IPS-18c (cell line): ENCODE results near the gene CCSER1.
"Not testable (repeated sequence)": the region's sequence is repeated elsewhere in the genome, so short reads cannot be mapped to it uniquely, and the experiment has no call there.

Experiments
- H3K4me3 ChIP-seq: 2 replicates; pipeline ENCODE4 v1.7.0; 2013; ENCODE audit warnings: low read depth, mild to moderate bottlenecking, low read length, moderate library complexity; ENCODE audit not compliant: insufficient read depth
- H3K9me3 ChIP-seq: one replicate; pipeline ENCODE4 v1.6.1; 2013; ENCODE audit warnings: mild to moderate bottlenecking, low read length, moderate library complexity; ENCODE audit not compliant: control insufficient read depth, insufficient read depth

The CCSER1 gene

DNA sequence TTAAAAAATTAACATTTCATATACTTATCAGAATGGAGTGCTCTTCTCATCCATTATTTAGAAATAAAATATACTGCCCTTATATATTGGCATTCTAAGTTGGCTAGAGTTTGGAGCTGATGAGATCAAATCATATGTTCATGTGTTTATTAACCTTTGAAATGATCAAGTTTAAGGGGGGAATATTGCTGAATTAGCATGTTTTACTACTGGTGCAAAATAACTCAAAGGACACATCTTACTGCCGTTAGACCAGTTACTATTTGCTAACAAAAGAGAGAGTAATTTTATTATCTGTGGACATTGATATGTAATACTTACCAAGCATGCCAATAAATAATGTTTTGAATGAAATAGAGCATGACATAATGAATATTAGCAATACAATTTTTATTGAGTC is 901.0 kb downstream of the CCSER1 start:
- Histone ChIP-seq H3K9me3 (no peaks in the 10 kb centered on the region), H3K4me3 (no peak overlapping the region)

DNA sequence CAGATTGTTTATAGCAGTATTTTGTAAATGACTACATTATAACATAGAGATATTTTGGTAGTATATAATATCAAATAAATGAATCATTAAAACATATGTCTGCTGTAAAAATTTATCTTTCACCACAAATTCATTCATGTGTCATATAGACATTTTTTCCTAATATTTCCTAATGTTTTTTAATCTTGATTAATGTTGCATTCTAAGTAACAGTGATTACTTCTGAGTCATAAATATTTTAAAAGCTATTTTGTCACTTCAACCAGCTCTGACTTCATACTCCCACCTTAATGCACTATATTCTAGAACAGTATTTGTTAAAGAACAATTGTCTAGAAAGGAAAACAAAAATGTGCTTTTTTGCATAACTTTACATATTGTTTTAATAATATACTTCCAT is 904.6 kb downstream of the CCSER1 start:
- Histone ChIP-seq H3K4me3 (no peak overlapping the region), H3K9me3 (no peaks in the 10 kb centered on the region)

DNA sequence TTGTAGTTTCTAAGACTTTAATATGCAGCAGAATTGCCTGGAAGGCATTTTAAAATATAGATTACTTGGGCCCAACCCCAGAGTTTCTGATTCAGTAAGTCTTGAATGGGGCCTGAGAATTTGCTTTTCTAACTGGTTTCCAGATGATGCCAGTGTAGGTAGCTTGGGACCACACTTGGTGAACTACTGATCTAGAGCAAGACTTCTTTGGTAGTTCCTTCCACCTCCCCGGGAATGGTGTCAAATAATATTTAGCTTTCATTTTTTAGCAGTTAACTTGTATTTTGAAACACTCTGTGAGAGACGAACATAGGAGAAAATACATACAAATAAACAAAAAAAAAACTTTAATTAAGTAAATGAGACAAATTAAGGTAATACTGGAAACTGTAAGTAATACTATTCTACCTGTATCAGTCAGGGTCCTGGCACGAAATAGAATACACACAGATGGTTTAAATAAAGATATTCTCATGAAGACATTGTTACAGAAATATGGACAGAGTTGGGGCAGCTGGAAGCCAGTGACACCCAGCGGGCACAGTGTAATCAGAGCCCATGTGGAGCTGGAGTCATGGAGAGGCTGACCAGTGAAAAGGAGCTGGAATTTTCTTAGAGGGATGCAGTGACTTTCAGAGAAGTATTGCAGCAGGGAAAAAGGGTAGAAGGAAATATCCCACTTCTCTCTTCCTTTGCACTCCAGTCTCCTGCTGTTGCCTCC is 905.7 kb downstream of the CCSER1 start:
- Histone ChIP-seq H3K4me3 (no peak overlapping the region), H3K9me3 (no peaks in the 10 kb centered on the region)

DNA sequence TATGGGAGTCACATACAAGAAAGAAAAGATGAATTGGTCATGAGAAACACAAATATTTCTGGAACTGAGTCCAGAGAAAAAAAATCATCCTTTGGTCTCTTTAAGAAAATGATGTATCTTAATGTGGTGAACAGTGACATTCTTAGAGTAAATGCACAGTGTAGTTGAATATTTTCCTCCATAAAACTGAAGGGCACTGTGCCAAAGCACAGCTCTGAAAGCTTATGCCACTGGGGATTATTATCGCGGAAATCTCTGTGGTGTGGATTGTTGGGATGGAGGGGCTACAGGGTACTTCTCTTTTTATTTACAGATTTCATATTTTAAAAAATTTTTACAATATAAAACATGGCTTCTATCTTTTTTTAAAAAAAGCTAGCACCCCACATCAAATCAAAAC is 908.1 kb downstream of the CCSER1 start:
- H3K4me3 ChIP-seq: no peak overlapping the region

DNA sequence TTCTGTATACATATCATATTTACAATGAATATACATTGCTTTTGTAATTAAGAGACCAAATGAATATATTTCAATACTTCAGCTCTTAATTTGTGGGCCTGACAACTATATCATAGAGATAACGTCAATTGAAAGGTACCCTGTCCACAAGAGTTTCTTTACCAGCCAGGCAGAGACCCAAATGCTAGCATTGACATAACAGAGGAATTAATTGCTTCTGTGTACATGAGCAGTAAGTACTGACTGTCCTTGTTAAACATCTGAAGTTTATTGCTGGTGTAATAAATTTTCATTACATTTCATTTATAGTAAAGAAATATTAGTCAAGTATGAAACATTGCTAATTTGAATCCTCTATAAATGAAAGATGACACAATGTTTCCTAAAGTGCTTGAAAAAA is 910.8 kb downstream of the CCSER1 start:
- H3K9me3 ChIP-seq: no peaks in the 10 kb centered on the region
- no peak overlapping the region for H3K4me3 ChIP-seq

More for the DNA sequence above, 908.1 kb downstream of the CCSER1 start:
- no peaks in the 10 kb centered on the region for H3K9me3 ChIP-seq

DNA sequence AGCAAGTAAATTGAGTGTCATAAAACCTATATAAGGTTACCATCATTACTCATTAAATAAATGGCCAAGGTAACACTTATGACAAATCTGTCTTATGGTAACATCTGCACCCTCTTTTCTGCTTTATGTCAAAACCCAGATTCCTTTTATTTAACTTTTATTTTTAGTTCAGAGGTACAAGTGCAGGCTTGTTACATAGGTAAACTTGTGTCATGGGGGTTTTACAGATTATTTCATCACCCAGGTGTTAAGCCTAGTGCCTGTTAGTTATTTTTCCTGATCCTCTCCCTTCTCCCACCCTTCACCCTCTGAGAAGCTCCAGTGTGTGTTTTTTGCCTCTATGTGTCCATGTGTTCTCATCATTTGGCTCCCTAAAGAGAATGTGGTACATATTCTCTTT is 930.7 kb downstream of the CCSER1 start:
- H3K9me3 ChIP-seq: no peaks in the 10 kb centered on the region
- no peak overlapping the region for H3K4me3 ChIP-seq

DNA sequence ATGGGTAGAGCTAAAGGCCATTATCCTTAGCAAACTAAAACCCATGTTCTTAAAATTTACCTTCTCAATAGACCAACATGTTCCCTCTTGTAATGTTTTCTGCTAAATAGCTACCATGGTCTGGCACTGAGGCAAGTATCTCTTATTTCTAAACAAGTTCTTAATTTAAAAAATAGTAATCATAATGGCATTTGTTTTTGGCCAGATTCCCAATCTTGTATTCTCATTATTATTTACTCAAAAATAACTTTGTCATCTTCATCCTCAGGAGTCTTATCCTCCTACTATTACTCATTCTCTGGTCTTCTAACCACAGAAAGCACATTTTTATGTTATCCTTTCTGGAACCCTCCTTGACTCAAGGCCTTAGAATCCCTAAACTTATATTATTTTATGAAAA is 931.2 kb downstream of the CCSER1 start:
- no peaks in the 10 kb centered on the region for H3K9me3 ChIP-seq
- no peak overlapping the region for H3K4me3 ChIP-seq

DNA sequence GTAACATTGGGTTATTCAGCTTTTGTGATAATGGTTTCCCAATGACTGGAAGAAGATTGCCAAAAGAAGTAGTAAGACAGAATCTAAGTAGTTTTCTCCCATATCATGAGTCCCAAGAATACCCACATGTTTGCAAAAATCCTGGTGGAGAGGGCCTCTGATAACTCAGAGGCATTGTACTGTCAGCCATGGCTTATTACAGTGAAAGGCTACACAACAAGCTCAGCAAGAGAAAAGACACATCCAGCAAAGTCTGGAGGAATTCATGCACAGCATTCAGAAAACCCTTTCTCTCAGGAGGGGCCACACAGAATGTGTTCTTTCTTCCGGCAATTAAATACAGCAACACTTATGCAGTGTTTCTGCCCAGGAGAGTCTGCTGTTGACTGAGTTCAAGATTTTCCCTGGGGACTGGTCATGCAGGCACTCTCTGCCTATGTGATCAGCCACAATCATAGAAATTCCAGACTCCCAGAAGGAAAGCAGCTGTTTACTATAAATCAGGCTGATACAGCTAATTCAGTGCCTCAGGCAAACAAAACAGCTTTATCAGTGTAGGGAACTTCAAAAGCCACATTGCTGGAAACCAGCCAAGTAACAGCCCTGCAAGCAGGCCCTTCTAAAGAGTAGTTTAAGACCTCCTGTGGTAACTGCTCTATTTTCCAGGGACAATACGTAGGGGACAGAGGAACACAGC is 937.1 kb downstream of the CCSER1 start:
- H3K9me3 ChIP-seq: no peaks in the 10 kb centered on the region
- H3K4me3 ChIP-seq: no peak overlapping the region

DNA sequence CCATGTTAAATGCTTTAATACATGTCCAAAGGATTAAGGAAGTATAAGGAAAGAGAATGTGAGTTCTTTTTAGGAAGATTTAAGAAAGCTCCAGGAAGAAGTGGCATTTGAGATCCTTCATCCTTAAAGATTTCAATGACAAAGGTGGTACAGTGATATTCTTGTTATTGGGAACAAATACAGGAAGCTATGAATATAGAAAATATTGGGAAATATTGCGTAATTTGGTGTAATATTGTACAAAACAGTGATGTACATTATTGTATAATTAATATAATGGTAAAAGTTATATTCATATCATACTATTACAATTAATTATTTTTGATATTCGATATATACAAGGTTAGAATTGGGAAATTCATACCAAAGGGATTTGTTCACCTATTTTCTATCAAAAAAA is 937.9 kb downstream of the CCSER1 start:
- Histone ChIP-seq H3K9me3 (no peaks in the 10 kb centered on the region), H3K4me3 (no peak overlapping the region)

DNA sequence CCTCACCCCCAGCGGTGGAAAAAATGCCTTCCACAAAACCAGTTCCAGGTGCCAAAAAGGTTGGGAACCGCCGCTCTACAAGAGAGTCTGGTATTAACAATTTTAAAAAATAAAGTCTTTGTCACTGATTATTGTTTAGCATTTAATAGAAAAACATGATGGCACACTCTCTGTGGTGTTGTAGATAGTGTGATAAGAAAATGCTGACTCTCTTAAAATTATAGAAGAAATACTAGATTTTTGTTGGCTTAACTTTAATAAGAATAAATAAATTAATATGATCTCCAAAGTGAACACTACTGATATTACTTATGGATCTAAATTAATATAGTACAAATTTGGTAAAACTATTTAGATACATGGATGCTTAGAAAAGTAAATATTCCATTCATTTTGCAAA is 943.5 kb downstream of the CCSER1 start:
- H3K4me3 ChIP-seq: no peak overlapping the region
- H3K9me3 ChIP-seq: peaks cover 3% of the 10 kb centered on the region

DNA sequence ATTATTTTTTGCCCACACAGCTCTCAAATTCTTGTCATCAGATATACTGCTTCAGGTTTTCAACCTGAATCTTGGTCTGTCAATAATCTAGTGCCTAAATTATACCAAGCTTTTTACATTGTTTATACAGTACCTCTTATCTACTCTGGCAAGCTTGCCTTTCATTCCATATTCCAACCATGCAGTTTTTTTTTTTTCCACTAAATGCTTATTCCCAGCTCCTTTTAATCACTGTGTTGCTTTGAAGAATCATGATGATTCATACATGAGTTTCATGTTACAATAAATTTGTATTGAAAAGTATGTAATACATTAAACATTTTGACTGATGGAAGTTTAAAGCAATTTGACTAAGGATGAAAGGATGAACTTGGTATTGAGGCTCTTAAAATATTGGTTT is 949.0 kb downstream of the CCSER1 start:
- H3K9me3 ChIP-seq: no peaks in the 10 kb centered on the region

DNA sequence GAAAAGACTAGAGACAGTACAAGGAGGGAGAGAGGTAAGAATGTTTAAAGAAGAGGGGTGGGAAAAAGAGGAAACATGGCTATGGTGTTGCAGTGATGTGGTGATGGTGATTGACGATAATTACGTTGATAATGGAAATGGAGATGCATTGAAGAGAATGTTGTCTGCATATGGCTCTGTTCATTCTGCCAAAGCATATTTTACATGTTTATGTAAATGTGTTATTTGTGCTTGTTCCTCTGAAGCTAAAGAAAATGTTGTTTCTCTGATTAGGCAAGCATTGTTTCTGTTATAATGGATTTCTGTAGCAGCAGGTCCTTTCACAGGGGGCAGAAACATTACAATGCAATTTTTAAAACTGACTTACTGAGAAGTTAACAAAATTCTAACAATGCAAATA is 958.8 kb downstream of the CCSER1 start:
- no peak overlapping the region for H3K4me3 ChIP-seq
- H3K9me3 ChIP-seq: no peaks in the 10 kb centered on the region

More for the DNA sequence above, 949.0 kb downstream of the CCSER1 start:
- no peak overlapping the region for H3K4me3 ChIP-seq

DNA sequence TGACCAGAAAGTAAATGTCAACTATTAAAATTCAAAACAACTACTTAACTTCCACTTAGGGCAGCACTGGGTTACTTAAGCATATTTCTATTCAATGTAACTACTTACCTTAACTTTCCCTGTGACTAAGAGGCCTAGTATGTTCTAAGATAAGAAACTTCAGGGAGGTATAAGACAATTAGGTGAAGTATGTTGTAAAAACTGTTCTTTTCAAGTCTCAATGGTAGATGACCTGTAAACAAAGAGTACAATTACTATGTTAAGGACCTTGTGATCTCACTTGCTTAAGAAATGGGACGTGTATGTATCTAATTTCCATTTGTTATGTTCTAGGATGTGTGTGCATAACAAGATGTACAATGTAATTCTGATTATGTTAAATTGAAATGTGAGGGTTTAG is 960.5 kb downstream of the CCSER1 start:
- Histone ChIP-seq H3K9me3 (no peaks in the 10 kb centered on the region), H3K4me3 (no peak overlapping the region)

DNA sequence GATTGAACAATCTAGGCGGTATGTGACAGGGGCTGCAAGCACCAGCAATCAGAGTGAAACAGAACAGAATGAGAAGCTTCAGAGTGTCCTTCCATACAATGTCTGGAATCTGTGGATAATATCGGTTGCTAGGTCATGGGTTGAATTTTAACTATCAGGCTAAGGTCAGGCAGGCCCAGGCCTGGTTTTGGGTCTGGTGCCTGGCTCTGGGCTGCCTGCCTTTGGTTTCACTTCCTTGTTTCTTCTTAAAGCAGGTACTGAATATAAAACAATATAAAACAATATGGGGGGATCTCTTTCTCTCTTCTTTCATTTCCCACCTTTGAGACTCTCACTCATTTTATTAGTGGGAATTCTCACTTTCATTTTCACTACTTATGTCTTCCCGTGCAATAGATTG is 962.0 kb downstream of the CCSER1 start:
- no peak overlapping the region for H3K4me3 ChIP-seq
- H3K9me3 ChIP-seq: no peaks in the 10 kb centered on the region

DNA sequence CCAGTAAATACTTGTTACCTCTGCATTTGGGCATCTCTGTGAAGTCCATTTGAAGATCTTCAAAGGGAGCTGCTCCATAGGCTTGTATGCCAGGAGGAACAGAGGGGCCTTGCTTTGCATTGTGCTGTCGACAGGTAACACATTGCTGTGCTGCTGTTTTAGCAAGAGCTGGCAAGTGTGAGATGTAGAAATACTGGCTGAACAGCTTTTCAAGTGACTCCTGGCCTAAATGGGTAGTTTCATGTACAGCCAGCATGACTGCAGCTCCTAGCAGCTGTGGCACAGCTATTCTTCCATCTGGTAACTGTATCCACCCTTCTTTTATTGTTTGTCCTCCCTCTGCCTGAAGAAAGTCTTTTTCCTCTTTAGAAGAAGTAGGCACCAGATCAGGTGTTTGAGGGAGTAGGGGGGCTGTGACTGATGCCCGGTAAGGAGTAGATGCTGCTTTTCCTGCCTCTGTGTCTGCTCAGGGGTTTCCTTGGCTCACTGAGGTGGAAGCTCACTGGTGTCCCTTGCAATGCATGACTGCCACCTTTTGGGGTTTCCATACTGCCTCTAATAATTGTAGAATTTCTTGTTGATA is 965.3 kb downstream of the CCSER1 start:
- Histone ChIP-seq H3K9me3 (no peaks in the 10 kb centered on the region), H3K4me3 (no peak overlapping the region)

DNA sequence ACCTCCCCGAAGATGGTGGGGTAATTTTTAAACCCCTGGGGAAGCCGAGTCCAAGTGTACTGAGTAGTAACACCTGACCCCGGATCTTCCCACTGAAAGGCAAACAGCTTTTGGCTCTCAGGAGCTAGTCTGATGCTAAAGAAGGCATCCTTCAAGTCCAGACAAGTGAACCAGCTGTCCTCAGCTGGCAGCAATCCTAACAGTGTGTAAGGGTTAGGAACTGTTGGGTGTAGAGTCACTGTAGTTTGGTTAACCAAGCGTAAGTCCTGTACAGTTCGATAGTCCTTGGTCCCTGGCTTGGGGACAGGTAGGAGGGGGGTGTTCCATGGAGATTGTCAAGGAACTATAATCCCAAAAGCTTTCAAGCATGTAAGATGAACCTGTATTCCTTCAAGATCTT is 967.0 kb downstream of the CCSER1 start:
- not testable (repeated sequence) for H3K4me3 ChIP-seq, H3K9me3 ChIP-seq

DNA sequence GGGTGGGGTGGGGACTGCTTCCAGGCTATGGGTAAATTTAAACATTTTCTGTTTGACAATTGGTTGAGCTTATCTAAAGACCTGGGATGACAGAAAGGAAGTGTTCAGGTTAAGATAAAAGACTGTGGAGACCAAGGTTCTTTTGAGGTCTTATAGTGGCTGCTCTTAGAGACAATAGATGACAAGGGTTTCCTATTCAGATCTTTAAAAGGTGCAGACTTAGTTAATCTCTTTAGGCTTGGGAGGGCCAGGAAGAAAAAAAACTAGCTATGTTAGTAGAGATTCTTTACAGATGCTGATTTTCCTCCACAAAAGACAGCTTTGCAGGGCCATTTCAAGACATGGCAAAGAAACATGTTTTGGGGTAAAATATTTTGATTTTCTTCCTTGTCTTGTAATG is 972.5 kb downstream of the CCSER1 start:
- Histone ChIP-seq H3K4me3 (no peak overlapping the region), H3K9me3 (peaks cover 5% of the 10 kb centered on the region)

DNA sequence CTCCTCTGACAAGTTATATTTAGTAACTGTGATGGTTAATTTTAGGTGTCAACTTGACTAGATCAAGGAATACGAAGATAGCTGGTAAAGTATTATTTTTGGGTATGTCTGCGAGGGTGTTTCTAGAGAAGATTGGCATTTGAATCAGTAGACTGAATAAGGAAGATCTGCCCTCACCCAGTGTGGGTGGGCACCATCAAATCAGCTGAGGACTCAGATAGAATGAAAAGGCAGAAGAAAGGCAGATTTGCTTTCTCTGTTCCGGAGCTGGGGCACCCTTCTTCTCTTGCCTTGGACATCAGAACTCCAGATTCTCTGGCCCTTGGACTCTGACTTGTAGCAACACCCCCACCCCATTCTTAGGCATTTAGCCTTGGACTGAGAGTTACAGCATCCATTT is 981.6 kb downstream of the CCSER1 start:
- peaks cover 7% of the 10 kb centered on the region for H3K9me3 ChIP-seq

More for the DNA sequence above, 981.6 kb downstream of the CCSER1 start:
- no peak overlapping the region for H3K4me3 ChIP-seq
